ENCODE data around the gene SERPING1.

Gene SERPING1

GRCh38 chr11:57597916-57598830, 688 bp downstream of the SERPING1 start:
- DNase-seq: no peak

- no peak for DNase-seq
Measured at GRCh38 chr11:57598831-57599155, 1.3 kb downstream of the SERPING1 start.

- DNase-seq: no peak
Measured at GRCh38 chr11:57599381-57599780, 1.9 kb downstream of the SERPING1 start.

- no peak for DNase-seq
Measured at GRCh38 chr11:57601297-57601696, 3.8 kb downstream of the SERPING1 start.

- no peak for DNase-seq
Measured at GRCh38 chr11:57604296-57605027, 7.0 kb downstream of the SERPING1 start.

- no peak for DNase-seq
Measured at GRCh38 chr11:57605028-57605420, 7.5 kb downstream of the SERPING1 start.

- no peak for DNase-seq
Measured at GRCh38 chr11:57610170-57610569, 12.7 kb downstream of the SERPING1 start.

- DNase-seq: no peak
Measured at GRCh38 chr11:57614234-57614772, 16.8 kb downstream of the SERPING1 start.

GRCh38 chr11:57615308-57615707, 17.8 kb downstream of the SERPING1 start:
- no peak for DNase-seq

GRCh38 chr11:57616595-57616994, 19.1 kb downstream of the SERPING1 start:
- DNase-seq: no peak

- DNase-seq: no peak
Measured at GRCh38 chr11:57618438-57618837, 21.0 kb downstream of the SERPING1 start.

- DNase-seq: no peak
Measured at GRCh38 chr11:57619331-57619730, 21.8 kb downstream of the SERPING1 start.

GRCh38 chr11:57620467-57620866, 23.0 kb downstream of the SERPING1 start:
- DNase-seq: no peak

GRCh38 chr11:57622263-57622662, 24.8 kb downstream of the SERPING1 start:
- no peak for DNase-seq

- no peak for DNase-seq
Measured at GRCh38 chr11:57624864-57625263, 27.4 kb downstream of the SERPING1 start.

GRCh38 chr11:57626895-57627294, 29.4 kb downstream of the SERPING1 start:
- DNase-seq: no peak

- DNase-seq: no peak
Measured at GRCh38 chr11:57630171-57630570, 32.7 kb downstream of the SERPING1 start.

GRCh38 chr11:57632116-57632515, 34.6 kb downstream of the SERPING1 start:
- DNase-seq: no peak

GRCh38 chr11:57633394-57634070, 36.0 kb downstream of the SERPING1 start:
- DNase-seq: no peak

- DNase-seq: no peak
Measured at GRCh38 chr11:57634311-57634710, 36.8 kb downstream of the SERPING1 start.

- DNase-seq: no peak
Measured at GRCh38 chr11:57635246-57635645, 37.8 kb downstream of the SERPING1 start.

- DNase-seq: no peak
Measured at GRCh38 chr11:57637626-57638004, 40.1 kb downstream of the SERPING1 start.
